Measurements from ENCODE around the gene SLC38A10.
A peak's percentile ranks its signal among the peaks of the same experiment; 100 is the strongest.

GRCh38 chr17:81291662-81292061 is 3.4 kb downstream of the SLC38A10 start:
- TF ChIP-seq CTCF (optimal IDR thresholded peaks at IDR 0.05 in 1 of 3, IDR thresholded peaks at IDR 0.05 in 1 of 3, conservative IDR thresholded peaks at IDR 0.05 in 1 of 3; ENCODE audit: extremely low read depth in 1 of 3, insufficient read depth in 2 of 3, low read length in 3 of 3): peak; percentile 83 to 97 (median 87)
- TF ChIP-seq EZH2 (IDR thresholded peaks at IDR 0.05; ENCODE audit: low read length): no peak
